Posterior vena cava (tissue), 2 donors: ENCODE data around the gene SDK1. TPM values are rescaled to one million over a fixed set of nuclear protein-coding genes. Genes with fewer than 3 reads are reported as not detected.

Source experiments
- DNase-seq: peaks from one replicate; pipeline ENCODE4 v3.0.0-alpha.2; 2020; ENCODE audit warnings: low spot score
- intact Hi-C, 2 donors: fragments of 100-400 bp; cut with DNase I; formaldehyde crosslinking; loops; one replicate each; pipeline versions ENCODE4 v1.14.1 to v1.14.2; 2022 to 2023
- total RNA-seq, 2 donors: library from RNA; stranded (reverse); fragmentation: NEBNext Ultra II Directional; extraction: Animal tissue kit (Norgen Biotek cat#: 25700); gene quantifications; one replicate each; pipeline ENCODE4 v1.2.1, GENCODE V29; 2021
- donor health status: DM: yes; HTN: yes; CAD: no.
- donor health status: DM: yes; HTN: yes; CAD: no.

Gene SDK1
- total RNA-seq, 2 donors from 2014 or later, result 14.4 to 18.3 TPM

DNA sequence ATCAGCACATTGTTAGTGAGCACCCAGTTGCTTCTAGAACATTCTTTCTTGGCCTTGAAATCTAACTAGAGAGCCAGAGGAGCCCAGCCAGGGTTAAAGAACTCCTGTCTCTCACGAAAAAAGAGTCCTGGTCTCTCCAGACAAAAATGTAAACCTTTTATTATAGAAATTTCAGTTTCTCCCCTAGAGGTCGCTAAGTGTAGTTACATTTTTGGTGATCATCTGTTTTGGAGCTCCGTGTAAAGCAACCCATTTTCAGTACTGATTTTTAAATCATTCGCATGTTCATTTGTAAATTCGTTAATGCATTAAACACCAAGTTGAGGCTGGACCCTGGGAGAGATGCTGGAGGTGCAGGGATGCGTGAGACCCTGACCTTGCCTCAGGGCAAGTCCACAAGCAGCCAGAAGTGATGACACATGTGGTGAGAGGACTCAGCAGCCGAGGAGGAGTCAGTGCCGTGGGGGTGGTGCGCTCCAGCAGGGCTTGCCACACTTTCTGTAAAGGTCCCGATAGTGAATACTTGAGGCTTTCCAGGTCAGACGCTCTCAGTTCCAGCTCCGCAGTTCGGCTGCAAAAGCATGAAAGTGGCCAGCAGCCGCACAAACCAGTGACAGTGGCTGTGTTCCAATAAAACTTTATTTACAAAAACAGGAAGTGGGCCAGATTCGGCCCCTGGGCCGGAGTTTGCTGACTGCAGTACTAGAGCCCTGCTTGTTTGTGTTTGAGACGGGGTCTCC is 802.5 kb downstream of the SDK1 start:
- no peak for DNase-seq
- intact Hi-C loops, result no loop called here

DNA sequence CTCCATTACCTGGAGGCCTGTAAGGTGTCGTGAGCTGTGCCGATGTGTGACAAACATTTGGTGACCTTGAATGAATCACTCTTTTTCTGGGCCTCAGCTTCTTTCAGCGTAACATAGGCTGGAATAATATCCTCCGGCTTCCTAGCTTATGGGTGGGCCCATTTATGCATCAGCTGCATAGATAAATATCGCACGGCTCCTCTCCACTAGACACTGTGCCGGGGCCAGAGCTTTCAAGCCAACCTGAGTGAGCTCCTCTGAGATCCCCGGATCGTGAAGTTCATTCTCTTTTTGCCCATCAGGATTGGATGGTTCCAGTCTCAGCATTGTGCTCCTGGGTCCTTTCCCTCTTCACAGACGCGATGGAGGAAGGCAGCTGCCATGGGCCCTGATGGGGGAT is 806.8 kb downstream of the SDK1 start:
- DNase-seq, result no peak
- intact Hi-C loops, result no loop called here

DNA sequence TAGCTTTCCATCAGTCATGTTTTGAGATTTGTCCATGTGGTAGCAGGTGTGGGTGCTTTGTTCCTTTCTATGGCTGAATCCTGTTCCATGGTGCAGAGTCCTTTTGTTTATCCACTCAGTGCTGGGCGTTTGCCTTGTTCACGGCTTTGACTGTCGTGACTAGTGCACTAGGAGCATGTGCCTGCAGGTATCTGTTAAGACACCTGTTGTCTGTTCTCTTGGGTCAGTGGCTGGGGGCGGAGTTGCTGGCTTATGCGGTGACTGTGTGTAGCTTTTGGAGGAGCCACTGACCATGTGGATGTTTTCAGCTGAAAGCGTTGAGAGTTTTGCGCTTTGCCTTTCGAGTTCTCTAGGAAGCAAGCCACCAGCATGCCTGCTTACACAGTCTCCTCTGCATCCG is 807.9 kb downstream of the SDK1 start:
- intact Hi-C loops, result no loop called here
- peak; percentile 52 for DNase-seq

DNA sequence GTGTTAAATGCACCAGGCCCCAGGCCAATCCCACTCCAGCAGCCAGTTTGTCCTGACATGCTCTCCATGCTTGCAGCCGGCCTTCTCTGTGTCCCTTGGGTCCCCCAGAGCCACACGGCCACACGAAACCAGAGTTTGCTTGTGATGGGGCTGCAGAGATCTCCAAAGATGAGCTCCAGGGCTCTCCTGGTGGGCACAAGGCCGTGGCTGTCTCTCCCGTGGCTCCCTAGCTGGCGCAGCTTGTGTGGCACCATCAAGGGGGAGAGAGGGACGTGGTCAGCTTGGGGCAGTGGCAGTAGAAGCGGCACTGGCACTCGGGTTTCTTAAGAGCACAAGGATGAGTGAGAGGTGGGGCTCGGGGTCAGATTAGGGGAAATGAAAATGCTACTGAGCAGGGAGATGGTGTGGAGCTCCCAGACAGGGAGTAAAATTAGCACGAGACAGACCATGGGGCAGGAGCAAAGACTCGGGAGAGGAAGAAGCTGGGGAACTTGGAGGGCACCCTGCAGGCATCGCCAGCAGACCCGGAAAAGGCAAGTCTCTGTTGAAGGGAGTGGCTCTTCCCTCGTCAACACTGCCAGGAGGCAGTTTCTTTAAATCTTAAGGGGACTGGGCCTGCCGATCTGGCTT is 808.5 kb downstream of the SDK1 start:
- intact Hi-C loops, result no loop called here
- peak; percentile 59 for DNase-seq

DNA sequence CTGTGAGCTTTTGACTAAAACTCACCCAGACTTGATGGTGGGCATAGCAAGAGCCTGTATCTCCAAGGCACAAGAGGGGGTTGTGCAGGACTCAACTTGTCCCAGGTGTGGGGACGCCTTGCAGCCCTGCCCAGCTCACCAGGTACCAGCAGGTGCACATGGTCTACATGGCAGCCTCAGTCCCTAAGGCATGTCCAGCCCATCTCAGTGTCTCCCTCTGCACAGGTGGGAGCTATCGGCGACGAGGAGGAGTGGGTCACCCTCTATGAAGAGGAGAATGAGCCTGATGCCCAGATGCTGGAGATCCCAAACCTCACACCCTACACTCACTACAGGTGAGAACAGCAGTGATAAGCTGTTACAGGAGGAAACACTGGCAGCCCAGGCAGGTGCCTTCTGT is 809.4 kb downstream of the SDK1 start:
- peak; percentile 23 for DNase-seq
- intact Hi-C loops, result no loop called here

DNA sequence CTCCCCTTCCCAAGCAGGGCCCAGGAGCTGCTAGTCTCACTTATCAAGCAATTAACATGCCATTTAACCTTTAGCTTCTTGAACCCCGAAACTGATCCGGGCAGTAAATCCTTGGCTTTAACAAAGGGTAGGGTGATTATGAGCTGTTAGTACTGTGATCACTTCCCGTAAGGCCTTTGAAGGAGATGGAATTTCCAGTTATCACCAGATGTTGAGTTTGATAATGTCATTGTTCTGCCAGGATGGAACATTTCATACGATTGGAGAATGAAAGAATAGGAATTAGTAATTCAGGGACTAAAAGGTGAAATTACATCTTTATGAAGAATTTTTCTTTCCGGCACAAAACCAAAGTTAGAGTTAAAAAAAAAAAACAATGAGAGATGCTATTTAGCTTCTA is 810.1 kb downstream of the SDK1 start:
- intact Hi-C loops, result no loop called here
- no peak for DNase-seq

DNA sequence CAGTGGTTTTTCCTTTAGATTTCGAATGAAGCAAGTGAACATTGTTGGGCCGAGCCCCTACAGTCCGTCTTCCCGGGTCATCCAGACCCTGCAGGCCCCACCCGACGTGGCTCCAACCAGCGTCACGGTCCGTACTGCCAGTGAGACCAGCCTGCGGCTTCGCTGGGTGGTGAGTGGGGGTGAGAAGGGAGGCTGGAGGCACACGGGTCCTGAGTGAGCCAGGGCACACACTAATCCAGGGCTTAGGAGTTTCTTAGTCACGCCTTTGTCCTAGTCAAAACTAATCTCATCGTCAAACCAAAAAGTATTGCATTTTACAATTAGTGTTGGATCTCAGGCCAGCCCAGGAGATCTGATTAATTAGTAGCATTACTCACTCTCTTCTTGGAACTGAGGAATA is 812.2 kb downstream of the SDK1 start:
- intact Hi-C loops, result no loop called here
- DNase-seq, result peak; percentile 58

DNA sequence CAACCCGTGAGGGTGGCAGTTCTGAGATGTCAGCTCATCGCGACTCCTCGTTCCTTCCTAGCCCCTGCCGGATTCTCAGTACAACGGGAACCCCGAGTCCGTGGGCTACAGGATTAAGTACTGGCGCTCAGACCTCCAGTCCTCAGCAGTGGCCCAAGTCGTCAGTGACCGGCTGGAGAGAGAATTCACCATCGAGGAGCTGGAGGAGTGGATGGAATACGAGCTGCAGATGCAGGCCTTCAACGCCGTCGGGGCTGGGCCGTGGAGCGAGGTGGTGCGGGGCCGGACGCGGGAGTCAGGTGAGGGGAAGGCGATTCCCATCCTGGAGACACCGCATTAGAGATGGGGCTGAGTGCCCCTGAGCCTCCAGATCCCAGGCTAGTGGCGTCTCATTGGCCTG is 812.9 kb downstream of the SDK1 start:
- peak; percentile 49 for DNase-seq
- intact Hi-C loops, result no loop called here

DNA sequence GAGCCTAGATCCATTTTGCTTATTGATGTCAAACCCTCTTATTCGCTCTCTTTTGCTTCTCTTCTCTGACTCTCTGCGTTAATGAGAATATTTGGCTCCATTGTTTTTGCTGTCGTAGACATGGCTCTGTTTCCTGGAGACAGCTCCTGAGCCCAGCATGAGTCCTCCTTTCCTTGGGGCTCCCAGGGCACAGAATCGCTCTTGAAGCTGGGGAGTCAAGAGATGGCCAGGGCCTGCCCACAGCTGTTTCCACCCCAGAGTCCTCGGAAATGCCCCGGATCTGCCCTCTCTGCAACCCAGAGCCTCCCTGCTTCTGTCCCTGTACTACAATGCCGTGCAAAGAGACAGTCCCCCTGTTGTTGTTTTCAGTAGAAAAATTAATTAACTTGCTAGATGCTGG is 814.4 kb downstream of the SDK1 start:
- peak; percentile 13 for DNase-seq
- intact Hi-C loops, result no loop called here

DNA sequence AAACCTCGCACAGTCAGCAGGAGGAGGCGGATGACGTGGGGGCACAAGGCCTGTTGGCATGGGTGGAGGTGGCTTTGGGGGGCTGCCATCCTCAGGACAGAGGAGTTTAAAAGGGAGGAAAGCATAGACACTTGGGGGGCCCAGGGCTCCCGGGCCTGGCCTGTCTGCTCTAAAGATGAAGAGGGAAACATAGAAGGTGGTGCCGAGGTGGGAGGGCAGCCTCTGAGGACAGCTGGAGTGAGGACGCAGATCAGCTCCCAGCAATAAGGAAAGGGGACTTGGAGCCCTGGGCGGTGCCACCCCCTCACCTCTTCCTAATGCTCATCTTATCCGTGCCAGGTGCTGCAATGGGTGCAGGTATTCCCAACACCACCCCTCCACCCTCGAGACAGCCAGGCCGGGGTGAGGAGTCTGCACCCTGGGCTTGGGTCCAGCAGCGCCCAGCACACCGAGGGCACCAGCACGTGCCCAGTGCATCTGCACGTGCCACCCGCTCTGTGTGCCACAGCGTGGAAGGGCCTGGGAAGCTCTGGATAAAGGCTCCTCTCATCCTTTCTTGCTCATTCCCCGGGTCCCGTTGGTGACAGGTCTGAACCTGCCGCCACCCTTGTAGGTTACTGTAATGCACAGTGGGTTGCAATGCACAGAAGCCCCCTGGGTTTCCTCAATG is 815.0 kb downstream of the SDK1 start:
- peak; percentile 69 for DNase-seq
- intact Hi-C loops, result no loop called here

DNA sequence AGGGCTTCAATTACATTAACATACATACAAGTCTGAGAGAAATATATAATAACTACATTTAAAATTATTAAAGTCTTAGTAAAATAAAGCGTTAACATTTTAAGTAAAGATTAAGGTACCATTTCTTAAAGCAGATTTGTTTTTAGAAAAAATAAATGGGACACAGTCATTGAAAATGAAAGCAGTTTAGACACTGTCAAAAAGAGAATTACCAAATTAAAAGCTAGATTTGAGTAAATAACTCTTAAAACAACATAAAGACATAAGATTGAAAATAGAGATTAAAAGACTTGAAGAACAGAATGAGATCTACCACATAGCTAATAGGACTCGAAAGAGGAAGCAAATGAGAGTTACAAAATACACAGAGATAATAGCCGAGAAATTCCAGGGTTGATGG is 818.8 kb downstream of the SDK1 start:
- DNase-seq, result no peak
- intact Hi-C loops, result no loop called here

DNA sequence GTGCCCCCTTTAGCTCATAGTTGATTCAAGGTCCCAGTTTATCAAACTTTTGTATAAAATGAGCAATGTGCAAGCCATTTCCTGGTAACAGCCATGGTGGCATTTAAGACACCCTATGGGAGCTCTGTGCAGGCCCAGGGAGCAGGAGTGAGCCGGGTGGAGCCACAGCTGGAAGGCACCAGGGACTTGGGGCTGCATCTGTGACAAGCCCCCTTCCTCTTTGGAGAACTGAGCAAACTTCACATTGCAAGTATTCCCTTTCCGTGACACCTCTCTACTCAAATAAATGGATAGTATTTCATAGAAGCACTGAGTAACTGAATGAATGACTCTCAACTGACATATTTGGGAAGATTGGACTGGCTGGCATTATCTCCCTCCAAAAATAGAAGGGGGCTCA is 822.3 kb downstream of the SDK1 start:
- DNase-seq, result peak; percentile 41
- intact Hi-C loops, result no loop called here

DNA sequence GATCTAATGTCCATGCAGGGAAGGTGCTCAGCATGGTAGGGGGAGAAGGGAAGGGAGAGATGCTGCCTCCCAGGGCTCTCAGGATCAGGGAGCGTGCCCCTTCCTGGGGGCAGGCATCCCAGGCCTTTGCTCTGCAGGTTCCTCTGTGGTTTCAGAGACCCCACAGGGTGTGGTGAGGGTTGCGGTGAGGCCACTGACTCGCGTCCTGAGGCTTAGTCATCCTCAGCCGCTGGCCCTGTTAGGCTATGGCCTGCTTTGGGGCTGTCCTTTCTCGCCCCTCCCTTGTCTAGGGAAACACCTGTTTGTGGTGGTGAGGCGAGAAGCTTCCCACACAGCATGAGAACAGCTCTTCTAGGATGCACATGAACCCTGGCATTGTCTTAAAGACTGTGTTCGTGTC is 822.8 kb downstream of the SDK1 start:
- intact Hi-C loops, result no loop called here
- DNase-seq, result peak; percentile 23

DNA sequence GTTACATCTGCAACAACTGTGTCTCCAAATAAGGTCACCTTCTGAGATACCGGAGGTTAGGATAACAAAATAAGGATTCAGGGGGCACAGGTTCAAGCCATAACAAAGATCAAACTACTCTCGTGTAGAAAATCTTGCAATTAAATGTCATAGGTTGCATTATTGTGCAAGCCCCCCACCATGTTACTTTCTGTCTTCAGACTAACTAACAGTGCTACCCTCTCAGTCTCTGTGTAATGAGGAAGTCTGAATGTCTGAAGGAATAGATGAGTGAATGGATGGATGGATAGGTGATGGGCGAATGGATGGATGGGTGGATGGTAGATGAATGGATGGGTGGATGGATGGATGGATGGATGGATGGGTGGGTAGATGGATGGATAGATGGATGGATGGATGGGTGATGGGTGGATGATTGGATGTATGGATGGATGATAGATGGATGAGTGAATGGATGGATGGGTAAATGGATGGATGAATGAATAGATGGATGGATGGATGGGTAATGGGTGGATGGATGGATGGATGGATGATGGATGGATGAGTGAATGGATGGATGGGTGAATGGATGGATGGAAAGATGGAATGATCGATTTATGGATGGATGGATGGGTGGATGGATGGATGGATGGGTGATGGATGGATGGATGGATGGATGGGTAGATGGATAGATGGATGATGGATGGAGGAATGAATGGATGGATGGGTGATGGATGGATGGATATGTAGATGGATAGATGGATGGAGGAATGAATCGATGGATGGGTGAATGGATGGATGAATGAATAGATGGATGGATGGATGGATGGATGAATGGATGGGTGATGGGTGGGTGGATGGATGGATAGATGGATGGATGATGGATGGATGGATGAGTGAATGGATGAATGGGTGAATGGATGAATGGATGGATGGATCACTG is 823.8 kb downstream of the SDK1 start:
- no peak for DNase-seq
- intact Hi-C loops, result no loop called here

DNA sequence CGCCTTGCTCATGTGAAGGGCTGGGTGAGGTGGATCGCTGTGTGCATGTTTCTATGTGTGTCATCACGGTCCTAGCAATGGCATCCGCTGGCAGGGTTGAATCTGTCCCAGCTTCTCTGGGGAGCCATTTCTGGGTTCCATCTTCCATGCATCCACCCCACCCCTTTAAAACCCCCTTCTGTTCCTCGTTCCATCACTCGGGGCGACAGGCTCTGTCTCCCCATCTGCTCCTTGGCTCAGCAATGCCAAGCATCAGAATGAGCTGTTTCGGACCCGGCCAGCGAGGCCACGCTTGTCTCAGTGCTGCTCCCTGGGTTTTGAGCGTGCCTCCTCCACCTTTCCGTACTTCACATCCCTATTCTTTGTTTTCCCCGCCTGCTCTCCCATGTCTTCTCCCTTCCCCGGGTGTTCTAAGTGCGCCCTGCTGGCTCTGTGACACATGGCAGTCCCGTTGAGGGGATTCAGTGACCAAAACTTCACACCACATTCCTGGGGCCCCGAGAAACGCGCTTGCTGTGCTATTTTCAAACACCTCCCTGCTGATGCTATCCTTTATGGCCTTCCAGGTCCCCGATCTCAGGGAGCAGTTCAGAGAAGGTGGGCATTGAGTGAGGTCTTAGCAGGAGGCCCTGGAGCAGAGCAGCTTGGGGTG is 827.0 kb downstream of the SDK1 start:
- intact Hi-C loops, result no loop called here
- DNase-seq, result peak; percentile 58

DNA sequence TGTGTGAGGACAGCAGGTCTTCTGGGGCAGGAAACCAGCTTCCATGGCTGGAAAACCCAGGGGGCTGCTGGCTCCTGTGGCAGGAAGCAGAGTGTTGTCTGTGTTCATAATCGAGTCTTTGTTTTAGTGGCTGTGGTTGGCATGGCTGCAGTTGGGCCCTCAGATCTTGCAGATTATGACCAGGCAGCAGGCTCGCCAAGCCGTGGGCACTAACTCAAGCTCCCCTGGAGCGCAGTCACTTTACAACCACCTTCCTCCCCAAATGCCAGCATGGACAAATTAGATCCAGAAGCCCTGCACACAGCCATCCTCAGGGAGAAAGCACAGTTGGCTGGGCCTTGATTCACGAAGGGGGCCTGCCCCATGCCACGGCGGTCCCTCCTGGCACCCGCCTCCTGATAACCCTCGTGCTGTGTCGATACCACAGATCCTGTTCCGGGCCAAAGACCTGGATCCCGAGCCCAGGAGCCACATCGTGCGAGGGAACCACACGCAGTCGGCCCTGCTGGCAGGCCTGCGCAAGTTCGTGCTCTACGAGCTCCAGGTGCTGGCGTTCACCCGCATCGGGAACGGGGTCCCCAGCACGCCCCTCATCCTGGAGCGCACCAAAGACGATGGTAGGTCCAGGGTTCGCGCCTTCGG is 828.5 kb downstream of the SDK1 start:
- intact Hi-C loops, result no loop called here
- DNase-seq, result peak; percentile 75

DNA sequence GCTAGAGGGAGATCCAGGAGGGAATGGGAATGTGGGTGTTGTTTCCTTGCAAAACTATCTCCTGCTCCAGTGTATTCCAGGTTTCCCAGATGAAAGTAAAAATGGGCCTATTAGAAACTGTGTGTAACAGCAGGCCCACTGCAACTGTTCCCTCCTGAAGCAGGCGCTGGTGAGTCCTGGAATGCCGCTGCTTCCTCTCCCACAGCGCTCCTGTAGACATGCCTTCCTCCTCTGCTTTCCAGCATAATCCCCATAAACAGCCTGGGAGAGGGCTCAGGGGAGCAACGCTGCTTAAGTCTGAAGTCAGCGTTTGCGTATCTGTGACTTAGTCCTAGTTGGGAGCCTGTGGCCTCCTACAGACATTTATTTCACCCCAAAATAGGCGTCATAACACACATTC is 830.0 kb downstream of the SDK1 start:
- intact Hi-C loops, result no loop called here
- DNase-seq, result peak; percentile 57

DNA sequence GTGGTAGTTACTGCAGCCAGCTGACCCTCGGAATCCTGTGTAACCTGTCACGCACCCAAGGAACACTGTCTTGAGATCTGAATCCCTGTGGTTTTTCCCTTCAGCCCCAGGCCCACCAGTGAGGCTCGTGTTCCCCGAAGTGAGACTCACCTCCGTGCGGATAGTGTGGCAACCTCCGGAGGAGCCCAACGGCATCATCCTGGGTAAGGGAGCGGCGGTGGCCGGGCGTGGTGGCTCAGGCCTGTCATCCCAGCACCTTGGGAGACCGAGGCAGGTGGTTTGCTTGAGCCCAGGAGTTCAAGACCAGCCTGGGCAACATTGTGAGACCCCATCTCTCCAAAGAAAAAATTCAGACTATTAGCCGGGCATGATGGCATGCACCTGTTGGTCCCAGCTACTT is 831.2 kb downstream of the SDK1 start:
- peak; percentile 73 for DNase-seq
- intact Hi-C loops, result no loop called here
